Subcutaneous adipose tissue (tissue), 4 donors: ENCODE measurements around the gene TMEM117. TPM values are rescaled to one million over a fixed set of nuclear protein-coding genes. Genes with fewer than 3 reads are reported as not detected.

Source experiments
- CTCF ChIP-seq: fragments of 450-650 bp; IDR thresholded peaks from one replicate; pipeline ENCODE4 v1.5.1; 2016; ENCODE audit warnings: low read depth, mild to moderate bottlenecking, control low read depth, antibody characterized with exemption, moderate library complexity
- total RNA-seq, 4 donors: library from RNA; depleted of rRNA; stranded (reverse); fragments of >200 nt; gene quantifications; one replicate each; pipeline ENCODE4 v1.1.0, GENCODE V29; 2016

TMEM117 gene
- total RNA-seq, 4 donors from 2014 or later, result 3.8 to 9.1 (median 7.6) TPM

- TF ChIP-seq CTCF, result no peak
These were observed 389.2 kb downstream of the TMEM117 start for GRCh38 chr12:44225149-44225510.

- no peak for TF ChIP-seq CTCF
These were observed 391.7 kb downstream of the TMEM117 start for GRCh38 chr12:44227616-44228015.

- no peak for TF ChIP-seq CTCF
These were observed 394.0 kb downstream of the TMEM117 start for GRCh38 chr12:44229846-44230245.

- no peak for TF ChIP-seq CTCF
These were observed 399.8 kb downstream of the TMEM117 start for GRCh38 chr12:44235674-44236073.

- no peak for TF ChIP-seq CTCF
These were observed 404.3 kb downstream of the TMEM117 start for GRCh38 chr12:44240186-44240585.

GRCh38 chr12:44245932-44246331, 410.1 kb downstream of the TMEM117 start:
- TF ChIP-seq CTCF, result no peak

GRCh38 chr12:44246482-44247105, 410.7 kb downstream of the TMEM117 start:
- no peak for TF ChIP-seq CTCF
